ENCODE results near the gene GHRHR.

- TF ChIP-seq CTCF (IDR thresholded peaks at IDR 0.05), result no peak
- no peak for TF ChIP-seq POLR2A (IDR thresholded peaks at IDR 0.05)
Observed at GRCh38 chr7:30986331-30986730, 22.6 kb downstream of the GHRHR start.

All from esophagus squamous epithelium (tissue), 4 donors.